ENCODE measurements around the gene COPE.

Gene COPE

GRCh38 chr19:18919086-18919899 lies at the start of gene COPE, which contains the start of gene DDX49:
COPE (minus strand) TSS chr19:18919387; CDS start chr19:18919348, 39 bp downstream.
DDX49 (plus strand) TSS chr19:18919715; CDS start chr19:18919742, 27 bp downstream.
- peak within 1 kb of the TSS; percentile 100 for H3K4me3 ChIP-seq (replicated peaks; ENCODE audit: low read depth, low read length)
- peak; percentile 100 for DNase-seq (ENCODE audit: low read depth)
- TF ChIP-seq, protein P1, sequence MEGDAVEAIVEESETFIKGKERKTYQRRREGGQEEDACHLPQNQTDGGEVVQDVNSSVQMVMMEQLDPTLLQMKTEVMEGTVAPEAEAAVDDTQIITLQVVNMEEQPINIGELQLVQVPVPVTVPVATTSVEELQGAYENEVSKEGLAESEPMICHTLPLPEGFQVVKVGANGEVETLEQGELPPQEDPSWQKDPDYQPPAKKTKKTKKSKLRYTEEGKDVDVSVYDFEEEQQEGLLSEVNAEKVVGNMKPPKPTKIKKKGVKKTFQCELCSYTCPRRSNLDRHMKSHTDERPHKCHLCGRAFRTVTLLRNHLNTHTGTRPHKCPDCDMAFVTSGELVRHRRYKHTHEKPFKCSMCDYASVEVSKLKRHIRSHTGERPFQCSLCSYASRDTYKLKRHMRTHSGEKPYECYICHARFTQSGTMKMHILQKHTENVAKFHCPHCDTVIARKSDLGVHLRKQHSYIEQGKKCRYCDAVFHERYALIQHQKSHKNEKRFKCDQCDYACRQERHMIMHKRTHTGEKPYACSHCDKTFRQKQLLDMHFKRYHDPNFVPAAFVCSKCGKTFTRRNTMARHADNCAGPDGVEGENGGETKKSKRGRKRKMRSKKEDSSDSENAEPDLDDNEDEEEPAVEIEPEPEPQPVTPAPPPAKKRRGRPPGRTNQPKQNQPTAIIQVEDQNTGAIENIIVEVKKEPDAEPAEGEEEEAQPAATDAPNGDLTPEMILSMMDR (IDR thresholded peaks at IDR 0.05; ENCODE audit: low read length, missing control alignments) = no peak

- TF ChIP-seq, protein P1 (IDR thresholded peaks at IDR 0.05; ENCODE audit: low read length, missing control alignments) = no peak
- H3K4me3 ChIP-seq (replicated peaks; ENCODE audit: low read depth, low read length) = no peak overlapping the region
- DNase-seq (ENCODE audit: low read depth) = peak; percentile 85
These were observed 48.4 kb upstream of the COPE start for GRCh38 chr19:18967358-18968146.

GRCh38 chr19:18966307-18966706 lies 47.1 kb upstream of the COPE start:
- TF ChIP-seq, protein P1 (IDR thresholded peaks at IDR 0.05; ENCODE audit: low read length, missing control alignments) = no peak
- H3K4me3 ChIP-seq (replicated peaks; ENCODE audit: low read depth, low read length) = no peak overlapping the region
- DNase-seq (ENCODE audit: low read depth) = no peak

DNA sequence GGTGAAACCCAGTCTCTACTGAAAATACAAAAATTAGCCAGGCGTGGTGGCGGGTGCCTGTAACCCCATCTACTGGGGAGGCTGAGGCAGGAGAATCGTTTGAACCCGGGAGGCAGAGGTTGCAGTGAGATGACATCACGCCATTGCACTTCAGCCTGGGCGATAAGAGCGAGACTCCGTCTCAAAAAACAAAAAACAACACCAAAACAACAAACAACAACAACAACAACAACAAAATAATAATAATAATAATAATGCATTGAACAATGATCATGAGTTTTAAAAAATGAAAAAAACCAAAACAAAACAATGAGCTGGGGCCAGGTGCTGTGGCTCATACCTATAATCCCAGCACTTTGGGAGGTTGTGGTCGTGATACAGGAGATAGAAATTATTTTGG lies 44.9 kb upstream of the COPE start:
- TF ChIP-seq, protein P1 (IDR thresholded peaks at IDR 0.05; ENCODE audit: low read length, missing control alignments) = no peak
- no peak overlapping the region for H3K4me3 ChIP-seq (replicated peaks; ENCODE audit: low read depth, low read length)
- no peak for DNase-seq (ENCODE audit: low read depth)

DNA sequence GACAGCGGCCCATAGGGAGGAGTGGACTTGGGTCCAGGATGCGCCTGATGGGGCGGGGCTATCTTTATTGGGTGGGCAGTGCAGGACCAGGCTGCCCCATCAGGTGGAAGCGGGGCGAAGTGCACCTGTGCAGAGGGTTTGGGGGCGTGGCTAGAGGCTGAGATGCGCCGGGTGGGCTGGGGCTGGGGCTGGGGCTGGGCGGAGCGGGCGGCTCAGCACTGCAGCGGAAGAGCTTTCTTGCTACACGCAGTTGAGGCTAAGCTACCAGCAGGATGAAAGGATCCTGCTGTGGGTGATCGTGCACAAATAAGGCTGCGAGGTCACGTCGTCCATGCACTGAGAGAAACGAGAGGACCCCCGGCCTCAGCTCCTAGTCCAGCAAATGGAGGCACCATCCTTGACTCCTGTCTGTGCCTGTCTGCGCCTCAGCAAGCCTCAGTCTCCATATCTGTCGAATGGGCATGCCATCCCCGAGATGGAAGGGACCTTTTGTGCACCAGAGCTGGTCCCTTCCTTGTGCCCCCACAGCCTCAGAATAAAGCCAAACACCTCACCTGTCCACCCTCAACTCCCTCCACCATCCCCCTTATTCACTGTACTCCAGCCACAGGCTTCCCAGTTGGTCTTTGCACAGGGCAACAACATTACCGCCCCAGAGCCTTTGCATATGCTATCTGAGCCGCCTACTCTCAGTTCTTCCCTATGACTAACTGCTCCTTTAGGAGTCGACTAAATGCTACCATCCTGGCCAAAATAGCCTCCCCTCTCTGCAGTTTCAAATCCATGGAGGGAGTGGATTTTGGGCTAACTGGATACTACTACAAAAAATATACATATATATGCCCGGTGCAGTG lies 42.8 kb upstream of the COPE start:
- H3K4me3 ChIP-seq (replicated peaks; ENCODE audit: low read depth, low read length) = no peak overlapping the region
- TF ChIP-seq, protein P1 (IDR thresholded peaks at IDR 0.05; ENCODE audit: low read length, missing control alignments) = no peak
- no peak for DNase-seq (ENCODE audit: low read depth)

- no peak overlapping the region for H3K4me3 ChIP-seq (replicated peaks; ENCODE audit: low read depth, low read length)
- DNase-seq (ENCODE audit: low read depth) = no peak
- TF ChIP-seq, protein P1 (IDR thresholded peaks at IDR 0.05; ENCODE audit: low read length, missing control alignments) = no peak
These were observed 41.2 kb upstream of the COPE start for GRCh38 chr19:18960370-18960769.
